HG03520 (cell line): Measurements from ENCODE around the gene IFNA17.
"Not testable (repeated sequence)": the region's sequence is repeated elsewhere in the genome, so short reads cannot be mapped to it uniquely, and the experiment has no call there.

Experiments used
- ATAC-seq: cut with Tn5 transposase; IDR thresholded peaks from one replicate; pipeline ENCODE4 v1.9.1; 2021; ENCODE audit warnings: mild to moderate bottlenecking, moderate library complexity; ENCODE audit not compliant: unreplicated experiment

The IFNA17 gene

GRCh38 chr9:21210782-21211181 is 17.2 kb downstream of the IFNA17 start:
- ATAC-seq = not testable (repeated sequence)

GRCh38 chr9:21210311-21210710 is 17.7 kb downstream of the IFNA17 start:
- no peak for ATAC-seq

- not testable (repeated sequence) for ATAC-seq
Measured at GRCh38 chr9:21207043-21207442, 21.0 kb downstream of the IFNA17 start, which contains the start of gene IFNA10. IFNA10 (minus strand) TSS chr9:21207143; CDS start chr9:21207097, 46 bp downstream.

GRCh38 chr9:21205204-21205603 is 22.8 kb downstream of the IFNA17 start:
- ATAC-seq = no peak

GRCh38 chr9:21202105-21202504 is 25.9 kb downstream of the IFNA17 start, which contains the start of gene IFNA7:
IFNA7 (minus strand) TSS chr9:21202205; CDS start chr9:21202165, 40 bp downstream.
- not testable (repeated sequence) for ATAC-seq

- peak; percentile 92 for ATAC-seq
Measured at GRCh38 chr9:21194867-21195776, 32.9 kb downstream of the IFNA17 start.

- not testable (repeated sequence) for ATAC-seq
Measured at GRCh38 chr9:21187487-21187886, 40.5 kb downstream of the IFNA17 start, which contains the start of gene IFNA4. IFNA4 (minus strand) TSS chr9:21187587; CDS start chr9:21187531, 56 bp downstream.

- ATAC-seq = peak; percentile 91
Measured at GRCh38 chr9:21182810-21183736, 44.9 kb downstream of the IFNA17 start.
